H1 (cell line): ENCODE measurements around the gene CELF4. TPM values are rescaled to one million over a fixed set of nuclear protein-coding genes. Genes with fewer than 3 reads are reported as not detected.

Experiments used
- CTCF ChIA-PET: fragments of 300-600 bp; sonication (Branson Sonifier 250); formaldehyde crosslinking; loops from one replicate; lab custom pipeline; 2021; ENCODE audit not compliant: partially characterized antibody; lab: Charles Lee
- POLR2A ChIA-PET: fragments of 300-600 bp; sonication (Branson Sonifier 250); formaldehyde crosslinking; loops from one replicate; lab custom pipeline; 2021; ENCODE audit warnings: inconsistent platforms; ENCODE audit not compliant: partially characterized antibody; lab: Charles Lee
- DNase-seq, 2 experiments: peaks; one replicate each; pipeline versions ENCODE4 v3.0.0 to v3.0.0-alpha.2; 2010 to 2022; ENCODE audit warnings: low spot score in 2 of 2, low read depth in 1 of 2, mixed read lengths in 1 of 2
- FAIRE-seq: peaks from 2 replicates; lab custom pipeline; 2011; peaks lifted over from hg19 to GRCh38; lab: Jason Lieb, UNC
- H2AFZ ChIP-seq: 2 replicates; pipeline ENCODE4 v1.8.1; 2012; ENCODE audit warnings: low read length, inconsistent platforms
- H2AK5ac ChIP-seq: 2 replicates; pipeline ENCODE4 v1.6.1; 2013; ENCODE audit warnings: low read depth, low read length
- H2BK120ac ChIP-seq: replicated peaks from 2 replicates; pipeline ENCODE3; 2013; ENCODE audit warnings: low read depth, low read length, inconsistent platforms
- H2BK12ac ChIP-seq: 2 replicates; pipeline ENCODE4 v1.6.1; 2013; ENCODE audit warnings: low read depth, low read length
- H2BK15ac ChIP-seq: 2 replicates; pipeline ENCODE4 v1.6.1; 2013; ENCODE audit warnings: low read length
- H2BK20ac ChIP-seq: 2 replicates; pipeline ENCODE4 v1.6.1; 2013; ENCODE audit warnings: low read length
- H2BK5ac ChIP-seq: 2 replicates; pipeline ENCODE4 v1.6.1; 2013; ENCODE audit warnings: low read depth, low read length
- H3K14ac ChIP-seq: 2 replicates; pipeline ENCODE4 v1.6.1; 2013; ENCODE audit warnings: inconsistent platforms; ENCODE audit not compliant: insufficient read length
- H3K18ac ChIP-seq: 2 replicates; pipeline ENCODE4 v1.6.1; 2013; ENCODE audit warnings: low read length; ENCODE audit errors: extremely low read depth
- H3K23ac ChIP-seq: 2 replicates; pipeline ENCODE4 v1.6.1; 2013; ENCODE audit warnings: inconsistent platforms; ENCODE audit not compliant: insufficient read length
- H3K23me2 ChIP-seq: 2 replicates; pipeline ENCODE4 v1.6.1; 2013; ENCODE audit warnings: low read depth, low read length
- H3K27ac ChIP-seq: 2 replicates; pipeline ENCODE4 v1.6.1; 2011; ENCODE audit warnings: low read depth, low read length, inconsistent platforms
- H3K27me3 ChIP-seq, 4 experiments: replicated peaks in 1 of 4; 1 replicate in 1 of 4; 2 replicates in 3 of 4; pipeline versions ENCODE4 v1.6.1 to v1.8.1; 2011 to 2013; ENCODE audit warnings: low read length in 3 of 4, mild to moderate bottlenecking in 3 of 4, inconsistent platforms in 2 of 4, mixed read lengths in 2 of 4, moderate library complexity in 1 of 4; ENCODE audit not compliant: control insufficient read depth in 3 of 4, insufficient read depth in 3 of 4; ENCODE audit errors: extremely low read depth in 1 of 4
- H3K36me3 ChIP-seq, 4 experiments: 2 replicates each; pipeline versions ENCODE4 v1.6.1 to v1.8.1; 2011 to 2013; ENCODE audit warnings: mild to moderate bottlenecking in 4 of 4, low read length in 3 of 4, moderate library complexity in 2 of 4, control low read depth in 1 of 4, inconsistent platforms in 1 of 4; ENCODE audit not compliant: insufficient read depth in 4 of 4, control insufficient read depth in 2 of 4
- H3K4ac ChIP-seq: replicated peaks from 2 replicates; pipeline ENCODE3; 2013; ENCODE audit warnings: low read length, low read depth, mixed read lengths, inconsistent platforms; ENCODE audit not compliant: insufficient read length
- H3K4me1 ChIP-seq, 4 experiments: replicated peaks in 1 of 4; 1 replicate in 1 of 4; 2 replicates in 3 of 4; pipeline versions ENCODE4 v1.6.1 to v1.8.1; 2011 to 2013; ENCODE audit warnings: low read length in 3 of 4, inconsistent platforms in 2 of 4, mixed read lengths in 1 of 4; ENCODE audit not compliant: insufficient read depth in 4 of 4, control insufficient read depth in 3 of 4
- H3K4me2 ChIP-seq, 2 experiments: 2 replicates each; pipeline versions ENCODE4 v1.6.1 to v1.8.1; 2011 to 2013; ENCODE audit warnings: low read depth in 2 of 2, low read length in 2 of 2, control low read depth in 1 of 2, inconsistent platforms in 1 of 2, mild to moderate bottlenecking in 1 of 2; ENCODE audit not compliant: insufficient read depth in 1 of 2
- H3K4me3 ChIP-seq, 4 experiments: fragments of 200-600, 300-600 bp in 1 of 4; sonication (generic), shearing (Covaris generic), sonication (Bioruptor Twin) in 1 of 4; 2 replicates each; pipeline versions ENCODE4 v1.5.1 to v1.8.1; 2011 to 2016; ENCODE audit warnings: low read length in 4 of 4, low read depth in 3 of 4, control low read depth in 2 of 4, inconsistent platforms in 2 of 4, mild to moderate bottlenecking in 2 of 4, mixed read lengths in 1 of 4, moderate library complexity in 1 of 4; ENCODE audit not compliant: insufficient read depth in 2 of 4; ENCODE audit errors: extremely low read depth in 1 of 4
- H3K56ac ChIP-seq: replicated peaks from 2 replicates; pipeline ENCODE3; 2013; ENCODE audit warnings: low read depth, mild to moderate bottlenecking, mixed read lengths, low read length, inconsistent platforms; ENCODE audit not compliant: insufficient read length
- H3K79me1 ChIP-seq: 2 replicates; pipeline ENCODE4 v1.6.1; 2013; ENCODE audit warnings: low read depth, low read length, control low read depth
- H3K79me2 ChIP-seq, 2 experiments: 2 replicates each; pipeline versions ENCODE4 v1.6.1 to v1.8.1; 2012 to 2013; ENCODE audit warnings: low read length in 2 of 2, mild to moderate bottlenecking in 2 of 2, inconsistent platforms in 1 of 2; ENCODE audit not compliant: insufficient read depth in 2 of 2, control insufficient read depth in 1 of 2
- H3K9ac ChIP-seq, 4 experiments: replicated peaks in 1 of 4; 1 replicate in 1 of 4; 2 replicates in 3 of 4; pipeline versions ENCODE4 v1.6.1 to v1.8.1; 2011 to 2013; ENCODE audit warnings: low read depth in 3 of 4, low read length in 3 of 4, control low read depth in 2 of 4, mild to moderate bottlenecking in 2 of 4, moderate library complexity in 2 of 4, inconsistent platforms in 1 of 4; ENCODE audit errors: extremely low read depth in 1 of 4
- H3K9me3 ChIP-seq, 2 experiments: 2 replicates each; pipeline versions ENCODE4 v1.6.1 to v1.8.1; 2012 to 2013; ENCODE audit warnings: mild to moderate bottlenecking in 2 of 2, moderate library complexity in 2 of 2, control low read depth in 1 of 2, inconsistent platforms in 1 of 2, low read depth in 1 of 2, low read length in 1 of 2, mixed read lengths in 1 of 2; ENCODE audit not compliant: insufficient read depth in 2 of 2
- H4K20me1 ChIP-seq, 2 experiments: replicated peaks in 1 of 2; 2 replicates each; pipeline versions ENCODE3 to v1.8.1; 2011 to 2013; ENCODE audit warnings: inconsistent platforms in 2 of 2, low read length in 2 of 2, mild to moderate bottlenecking in 1 of 2; ENCODE audit not compliant: insufficient read depth in 2 of 2, control insufficient read depth in 1 of 2
- H4K5ac ChIP-seq: 2 replicates; pipeline ENCODE4 v1.6.1; 2013; ENCODE audit warnings: low read length, low read depth, mixed read lengths, inconsistent platforms; ENCODE audit not compliant: insufficient read length
- H4K8ac ChIP-seq: 2 replicates; pipeline ENCODE4 v1.8.0; 2013; ENCODE audit warnings: mild to moderate bottlenecking, moderate library complexity, low read length, inconsistent platforms; ENCODE audit not compliant: insufficient read depth; ENCODE audit errors: extremely low read depth
- H4K91ac ChIP-seq: replicated peaks from 2 replicates; pipeline ENCODE3; 2013; ENCODE audit warnings: low read length, mixed read lengths, inconsistent platforms; ENCODE audit not compliant: insufficient read length
- CEBPB ChIP-seq: IDR thresholded peaks from 2 replicates; pipeline ENCODE4 v1.6.1; 2012; ENCODE audit warnings: low read depth, low read length
- CTCF ChIP-seq, 3 experiments: IDR thresholded peaks; 1 replicate in 2 of 3; 2 replicates in 1 of 3; pipeline versions ENCODE4 v1.5.1 to v1.6.1; 2011; ENCODE audit warnings: low read length in 3 of 3, mild to moderate bottlenecking in 3 of 3, inconsistent platforms in 2 of 3, low read depth in 1 of 3, moderate library complexity in 1 of 3; ENCODE audit not compliant: insufficient read depth in 1 of 3; ENCODE audit errors: control extremely low read depth in 1 of 3
- E2F6 ChIP-seq: IDR thresholded peaks from 2 replicates; pipeline ENCODE4 v1.6.1; 2012; ENCODE audit warnings: inconsistent platforms
- RAD21 ChIP-seq, 2 experiments: IDR thresholded peaks in 1 of 2; conservative IDR thresholded peaks in 1 of 2; 2 replicates each; pipeline ENCODE4 v1.6.1; 2011; ENCODE audit warnings: low read depth in 2 of 2, low read length in 2 of 2, improper control_type of control experiment in 1 of 2, inconsistent platforms in 1 of 2, mild to moderate bottlenecking in 1 of 2, moderate library complexity in 1 of 2
- WGBS, 2 experiments: shearing (Covaris generic) in 1 of 2; methylation state at CpG; one replicate each; pipeline versions ENCODE4 v1.1.6 to v1.1.7; 2013 to 2015; ENCODE audit warnings: low lambda C conversion rate in 2 of 2, mixed read lengths in 2 of 2, inconsistent platforms in 1 of 2, low coverage in 1 of 2, missing lambda C conversion rate in 1 of 2; ENCODE audit not compliant: insufficient replicate concordance in 2 of 2, insufficient coverage in 1 of 2, insufficient read length in 1 of 2; ENCODE audit errors: extremely low coverage in 1 of 2, missing lambda C conversion rate in 1 of 2; 5-methylcytosine and 5-hydroxymethylcytosine counted together
- polyA plus RNA-seq, 7 experiments: library from polyadenylated mRNA; depleted of rRNA in 3 of 7; stranded (reverse) in 5 of 7; unstranded in 2 of 7; fragments of >200 nt in 5 of 7; fragments of 200-250 nt in 2 of 7; gene quantifications; 1 replicate in 5 of 7; 2 replicates in 1 of 7; 4 replicates in 1 of 7; pipeline versions ENCODE4 v1.2.1 to v1.2.3, GENCODE V29; 2011 to 2013; ENCODE audit warnings: missing spikeins in 2 of 7, mixed read lengths in 2 of 7
- total RNA-seq: library from RNA; stranded (reverse); fragmentation: NEBNext Ultra II Directional; extraction: Animal tissue kit (Norgen Biotek cat#: 25700); gene quantifications from 2 replicates; pipeline ENCODE4 v1.2.1, GENCODE V29; 2021

CELF4 gene
- total and polyA plus RNA-seq, 2 of the 8 experiments (the other 6 are each of a cell fraction or from before 2014, with no cell fraction given) = 1.6 to 3.4 TPM

GRCh38 chr18:37499044-37499443 lies 66.6 kb downstream of the CELF4 start:
- H3K23ac ChIP-seq = no peak overlapping the region
- CTCF ChIA-PET = interaction anchor here (0.6 to 7.4 kb wide), 11 partner anchors 8 to 113 kb away, joined by 3 to 46 read pairs (median 5); no protein-coding TSS in a partner anchor
- H3K27ac ChIP-seq = no peak overlapping the region
- no peak overlapping the region for H2AK5ac ChIP-seq
- peaks cover 0 to 10% (median 3%) of the 10 kb centered on the region in 4 experiments; a peak in 3 of 7 replicates for H3K4me1 ChIP-seq
- H3K4me2 ChIP-seq = no peak overlapping the region; a peak in 1 of 4 replicates
- H4K5ac ChIP-seq = no peak overlapping the region
- no peak overlapping the region for H3K4me3 ChIP-seq
- no peak overlapping the region for H2BK120ac ChIP-seq
- H2BK20ac ChIP-seq = peak overlapping the region; percentile 11; the same call in 1 of the 2 replicates
- H4K8ac ChIP-seq = no peak overlapping the region
- no peaks in the 10 kb centered on the region for H3K79me2 ChIP-seq
- H3K18ac ChIP-seq = no peak overlapping the region; the same call in none of the 2 replicates
- H2BK12ac ChIP-seq = peak overlapping the region; percentile 95
- no peaks in the 10 kb centered on the region for H3K9me3 ChIP-seq
- H4K91ac ChIP-seq = no peak overlapping the region
- no peak overlapping the region; the same call in 1 of the 2 replicates for H2BK5ac ChIP-seq
- H3K23me2 ChIP-seq = 0 out of 2 replicates have a peak, but pooled peaks cover 2% of the 10 kb centered on the region
- no peak for TF ChIP-seq E2F6
- peak in 2 of 3 experiments; percentile 2 to 26; a peak in 2 of 4 replicates for TF ChIP-seq CTCF (IDR thresholded peaks at IDR 0.05; ENCODE audit: control extremely low read depth in 1 of 3, insufficient read depth in 1 of 3, low read depth in 1 of 3, low read length in 3 of 3)
- TF ChIP-seq RAD21 (IDR thresholded peaks at IDR 0.05 in 1 of 2, conservative IDR thresholded peaks at IDR 0.05 in 1 of 2; ENCODE audit: low read depth in 2 of 2, low read length in 2 of 2) = peak in 1 of 2 experiments; percentile 9; a peak in 1 of 4 replicates
- TF ChIP-seq CEBPB = no peak
- H3K9ac ChIP-seq = no peak overlapping the region
- no peak for FAIRE-seq
- H2BK15ac ChIP-seq = no peak overlapping the region
- no peak overlapping the region for H2AFZ ChIP-seq
- no peaks in the 10 kb centered on the region; a peak in 2 of 8 replicates for H3K36me3 ChIP-seq
- H3K27me3 ChIP-seq = no peaks in the 10 kb centered on the region; a peak in 1 of 7 replicates
- POLR2A ChIA-PET = interaction anchor here (0.8 to 1.8 kb wide), 4 partner anchors 8 to 15 kb away, joined by 3 to 6 read pairs (median 4); no protein-coding TSS in a partner anchor
- H3K14ac ChIP-seq = no peak overlapping the region
- 63% methylated on average over 4 of the region's 4 CpGs; no CpG with 5 or more reads in 1 of the 2 experiments for WGBS, 2 experiments
- DNase-seq = no peak
- H3K4ac ChIP-seq = no peak overlapping the region
- no peaks in the 10 kb centered on the region for H3K79me1 ChIP-seq
- H4K20me1 ChIP-seq = no peaks in the 10 kb centered on the region
- H3K56ac ChIP-seq = no peak overlapping the region
